Suppressor macrophage treated with lipopolysaccharide for 1 hour (primary cell): ENCODE data around the gene SGMS1.

Source experiments
- DNase-seq, 3 donors: peaks; one replicate each; pipeline ENCODE4 v3.0.0-alpha.2; 2020 to 2022

Gene SGMS1

DNA sequence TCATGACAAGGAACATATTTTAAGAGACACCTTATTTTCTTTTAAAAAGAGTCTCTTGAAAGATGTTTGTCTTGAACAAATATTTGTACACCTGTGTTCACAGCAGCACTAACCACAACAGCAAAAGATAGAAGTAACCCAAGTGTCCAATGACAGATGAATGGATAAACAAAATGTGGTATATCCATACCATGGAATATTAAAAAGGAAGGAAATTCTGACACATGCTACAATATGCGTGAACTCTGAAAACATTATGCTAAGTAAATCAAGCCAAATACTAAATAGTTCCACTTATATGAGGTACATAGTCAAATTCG is 17.8 kb downstream of the SGMS1 start:
- DNase-seq: no peak

DNA sequence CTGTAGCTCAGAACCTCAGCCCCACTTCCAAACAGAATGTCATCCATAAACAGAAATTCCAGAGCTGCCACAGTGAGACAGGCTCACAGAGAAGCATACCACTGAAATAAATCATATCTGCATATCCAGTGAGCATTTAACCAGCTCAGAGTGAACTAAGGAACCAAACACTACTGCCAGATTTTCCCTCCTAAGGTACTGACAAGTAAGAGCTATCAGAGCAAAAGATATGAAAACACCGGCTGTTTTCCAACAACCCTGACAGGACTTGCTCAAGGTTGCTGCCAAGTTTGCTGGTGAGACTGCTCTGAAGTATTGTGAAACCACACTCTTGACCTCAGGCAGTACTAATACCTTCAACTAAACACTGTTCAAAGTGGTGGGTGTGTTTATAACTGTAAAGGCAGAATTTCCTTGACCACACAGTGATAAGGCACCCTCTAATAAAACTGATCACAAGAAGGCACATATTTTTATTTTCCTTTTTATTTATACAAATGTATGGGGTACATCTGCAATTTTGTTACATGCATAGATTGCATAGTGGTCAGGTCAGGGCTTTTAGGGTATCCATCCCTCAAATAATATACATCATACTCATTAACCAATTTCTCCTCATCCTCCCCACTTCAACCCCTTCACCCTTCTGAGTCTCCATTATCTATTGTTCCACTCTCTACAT is 18.3 kb downstream of the SGMS1 start:
- peak in 1 of 3 donors; percentile 9 for DNase-seq

DNA sequence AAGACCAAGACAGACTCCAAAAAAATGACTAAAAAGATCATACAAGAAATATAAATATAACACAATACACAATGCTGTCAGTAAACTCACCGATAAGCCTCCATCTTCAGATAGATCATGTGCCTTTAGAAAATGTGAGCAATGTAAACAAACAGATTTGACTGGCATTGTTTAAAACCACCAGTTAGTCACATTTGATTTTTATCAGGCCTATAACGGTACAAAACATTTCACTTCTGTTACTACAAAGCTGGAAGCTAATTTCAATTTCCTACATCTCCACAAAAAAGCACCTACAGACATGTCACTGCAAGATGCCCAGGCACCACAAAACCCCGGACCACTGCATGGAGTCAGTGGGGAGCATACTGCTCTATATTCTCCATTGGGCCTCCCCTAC is 18.9 kb downstream of the SGMS1 start:
- no peak for DNase-seq

DNA sequence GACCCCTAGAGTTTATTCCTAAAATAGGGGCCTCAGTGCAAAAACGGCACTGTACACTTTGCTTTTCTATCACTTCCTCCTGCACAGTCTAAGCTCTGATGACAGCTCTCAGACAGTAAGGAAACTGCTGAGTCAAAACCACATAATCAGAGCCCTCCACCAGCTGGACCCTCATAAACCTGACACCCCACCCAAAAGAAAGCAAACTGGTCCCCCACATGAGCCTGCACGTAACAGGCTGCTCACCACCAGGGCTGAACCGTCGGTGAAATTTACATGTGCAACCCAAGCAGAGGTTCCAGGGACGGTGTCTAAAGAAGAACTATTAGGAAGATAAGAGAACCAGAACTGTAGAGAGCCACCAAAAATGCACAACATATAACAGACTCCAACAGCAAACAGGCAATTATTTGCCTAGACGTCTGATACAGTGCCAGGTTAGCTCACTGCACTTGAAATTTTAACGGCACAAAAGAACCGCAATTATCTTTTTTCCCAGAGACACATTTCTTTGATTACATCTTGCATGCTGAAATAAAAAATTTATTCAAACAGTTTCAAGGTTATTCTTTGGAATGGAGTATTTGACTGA is 19.6 kb downstream of the SGMS1 start:
- peak; percentile 20 to 35 (median 27) for DNase-seq

- no peak for DNase-seq
Observed at GRCh38 chr10:50603151-50603850, 20.5 kb downstream of the SGMS1 start.

GRCh38 chr10:50601974-50602373 is 21.8 kb downstream of the SGMS1 start:
- no peak for DNase-seq

DNA sequence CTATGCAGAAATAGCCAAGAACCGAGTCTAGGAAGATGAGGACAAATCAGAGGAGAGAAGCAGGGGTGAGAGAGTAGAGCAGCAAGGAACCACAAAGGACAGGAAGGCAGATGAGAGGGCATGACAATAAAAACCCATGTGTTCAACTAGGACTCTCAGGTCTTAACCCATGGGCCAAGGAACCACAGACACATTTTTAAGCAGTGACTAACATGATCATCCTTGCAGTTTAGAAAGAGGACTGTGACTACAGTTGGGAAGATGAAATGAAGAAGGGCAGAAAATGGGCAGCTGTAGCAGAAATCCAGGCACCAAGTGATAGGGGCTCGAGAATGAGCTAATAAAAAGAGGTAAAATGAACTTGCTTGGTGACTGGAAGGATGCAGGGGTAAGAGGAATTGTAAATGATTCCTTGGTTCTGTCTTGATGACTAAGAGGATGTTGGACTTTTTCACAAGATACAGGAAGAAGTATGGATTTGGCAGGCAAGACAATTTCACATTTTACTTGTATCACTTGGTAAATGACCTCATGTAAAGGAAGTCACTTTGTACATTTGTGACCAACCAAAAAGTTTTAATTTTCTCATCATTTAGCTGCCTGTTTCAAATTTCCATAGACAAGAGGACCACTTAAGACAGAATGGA is 22.8 kb downstream of the SGMS1 start:
- peak; percentile 26 to 79 (median 61) for DNase-seq

DNA sequence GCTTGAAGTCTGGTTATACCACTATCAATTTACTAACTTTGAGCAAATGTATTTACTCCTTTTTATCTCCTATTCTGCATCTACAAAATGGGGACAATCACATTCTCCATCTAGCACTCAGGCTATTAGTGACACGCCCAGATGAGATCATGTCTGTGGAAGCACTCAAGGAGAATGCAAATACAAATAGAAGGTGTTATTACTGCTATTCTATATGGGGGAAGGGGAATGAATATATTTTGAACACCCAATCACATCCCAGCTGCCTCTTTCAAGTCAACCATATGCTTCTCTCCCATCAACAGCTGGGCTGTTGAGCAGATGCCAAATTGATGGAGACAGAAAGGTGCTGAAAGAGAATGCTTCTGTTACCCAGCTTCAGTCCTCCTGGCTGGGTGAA is 23.5 kb downstream of the SGMS1 start:
- DNase-seq: no peak

DNA sequence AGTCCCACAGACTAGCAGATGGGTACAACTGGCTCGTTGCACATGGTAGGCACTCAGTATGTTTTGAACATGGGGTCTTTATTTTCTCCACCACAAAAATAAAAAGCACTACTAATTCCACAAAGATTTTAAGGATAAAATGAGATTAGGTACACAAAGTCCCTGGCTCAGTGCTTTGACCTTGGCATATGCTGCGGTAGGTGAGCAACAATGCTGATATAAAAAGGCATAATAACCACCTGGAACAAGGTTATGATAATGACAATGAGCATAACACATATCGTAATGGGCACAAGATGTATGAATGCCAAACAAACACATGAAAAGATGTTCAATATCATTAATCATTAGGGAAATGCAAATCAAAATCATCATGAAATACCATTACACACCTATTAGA is 26.9 kb downstream of the SGMS1 start:
- DNase-seq: no peak

GRCh38 chr10:50596456-50596855 is 27.3 kb downstream of the SGMS1 start:
- DNase-seq: no peak

GRCh38 chr10:50595785-50596184 is 28.0 kb downstream of the SGMS1 start:
- no peak for DNase-seq

GRCh38 chr10:50593523-50594376 is 30.0 kb downstream of the SGMS1 start:
- peak in 1 of 3 donors; percentile 39 for DNase-seq

GRCh38 chr10:50592961-50593418 is 30.8 kb downstream of the SGMS1 start:
- no peak for DNase-seq

- no peak for DNase-seq
Observed at GRCh38 chr10:50590935-50591334, 32.8 kb downstream of the SGMS1 start.

GRCh38 chr10:50586740-50587088 is 37.0 kb downstream of the SGMS1 start:
- DNase-seq: no peak

- peak; percentile 60 to 68 (median 66) for DNase-seq
Observed at GRCh38 chr10:50585921-50586739, 37.6 kb downstream of the SGMS1 start.

DNA sequence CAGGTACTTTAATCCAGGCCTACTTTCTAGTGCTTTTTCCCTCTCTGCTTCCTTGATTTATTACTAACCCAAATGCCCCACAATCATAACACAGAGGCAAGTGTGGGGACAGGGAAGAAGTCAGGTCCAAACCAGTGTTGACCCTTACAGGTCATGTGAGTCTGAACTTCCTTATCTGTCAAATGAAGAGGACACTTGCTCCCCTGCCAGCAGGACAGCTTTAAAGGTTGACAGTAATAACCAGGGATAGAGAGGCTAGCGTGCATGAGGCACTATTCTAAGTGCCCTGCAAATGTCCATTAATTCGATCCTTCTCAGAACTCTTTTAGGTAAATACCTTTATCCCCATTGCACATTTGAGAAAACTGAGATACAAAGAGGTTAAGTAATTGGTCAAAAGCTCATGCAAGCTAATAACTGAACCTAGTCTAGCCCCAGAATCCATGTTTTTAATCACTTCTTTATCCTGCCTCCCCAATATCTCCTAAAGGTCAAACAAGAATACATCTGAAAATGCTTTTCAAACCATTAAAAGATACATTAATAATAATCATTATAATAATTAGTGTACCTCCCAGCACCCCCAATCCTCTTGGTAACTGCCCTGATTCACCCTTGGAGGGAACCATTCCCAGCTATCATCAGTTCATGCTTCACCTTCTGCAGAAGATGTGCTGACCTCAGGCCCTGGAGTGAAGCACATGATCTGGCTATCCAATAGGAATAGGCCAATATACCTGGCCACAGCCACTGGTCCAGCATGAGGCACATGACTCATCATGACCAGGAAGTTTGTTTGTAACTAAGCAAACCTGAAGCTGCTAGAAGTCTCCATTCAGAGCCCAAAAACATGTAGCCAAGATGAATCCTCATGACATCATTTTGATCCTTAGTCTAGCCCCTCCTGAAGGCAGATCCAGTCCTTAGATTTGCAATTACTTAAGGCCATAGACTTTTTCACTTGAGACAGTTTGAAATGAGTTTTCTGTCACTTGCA is 40.7 kb downstream of the SGMS1 start:
- DNase-seq: no peak

DNA sequence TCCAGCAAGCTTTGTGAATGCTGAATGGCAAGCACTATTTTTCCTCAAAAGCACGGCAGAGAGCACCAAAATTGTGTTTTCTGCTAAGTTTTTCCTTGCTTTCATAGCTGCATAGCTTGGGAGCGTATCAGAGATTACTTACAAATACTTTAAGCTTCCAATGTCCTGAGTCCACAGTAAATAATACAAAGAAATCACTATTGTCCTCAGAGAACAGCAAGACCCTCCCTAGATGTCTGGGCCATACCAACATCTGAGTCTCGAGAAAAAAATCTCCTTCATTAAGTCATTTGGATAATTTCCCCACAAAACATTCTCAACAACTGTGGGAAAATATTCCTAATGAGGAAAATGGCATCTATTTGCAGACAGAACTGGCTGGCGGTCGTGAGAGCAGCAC is 41.7 kb downstream of the SGMS1 start:
- no peak for DNase-seq

GRCh38 chr10:50580262-50580891 is 43.4 kb downstream of the SGMS1 start:
- no peak for DNase-seq
